GM21515 (cell line): Measurements from ENCODE around the gene ZSCAN26.

Experiments used
- ATAC-seq: cut with Tn5 transposase; IDR thresholded peaks from one replicate; pipeline ENCODE4 v1.9.1; 2021; ENCODE audit not compliant: unreplicated experiment

The ZSCAN26 gene

GRCh38 chr6:28266962-28267694 is at the start of gene ZSCAN26:
TSS of gene ZSCAN26 (plus strand) at chr6:28267143. CDS start at chr6:28271920, 4,777 bp downstream.
- peak; percentile 94 for ATAC-seq

- ATAC-seq = no peak
Measured at GRCh38 chr6:28217890-28218289, 49.1 kb upstream of the ZSCAN26 start.

GRCh38 chr6:28218312-28219248 is 48.4 kb upstream of the ZSCAN26 start:
- peak; percentile 63 for ATAC-seq

- ATAC-seq = no peak
Measured at GRCh38 chr6:28220257-28221133, 46.4 kb upstream of the ZSCAN26 start.

- no peak for ATAC-seq
Measured at GRCh38 chr6:28224131-28225055, 42.5 kb upstream of the ZSCAN26 start.

GRCh38 chr6:28225056-28225834 is 41.7 kb upstream of the ZSCAN26 start, which contains the start of gene ZSCAN9:
TSS of gene ZSCAN9 (plus strand) at chr6:28225275. CDS start at chr6:28227085, 1,810 bp downstream.
- peak; percentile 82 for ATAC-seq

GRCh38 chr6:28226460-28226859 is 40.5 kb upstream of the ZSCAN26 start:
- no peak for ATAC-seq

- no peak for ATAC-seq
Measured at GRCh38 chr6:28232785-28233184, 34.2 kb upstream of the ZSCAN26 start.

GRCh38 chr6:28235912-28236452 is 31.0 kb upstream of the ZSCAN26 start:
- ATAC-seq = no peak

GRCh38 chr6:28239636-28240035 is 27.3 kb upstream of the ZSCAN26 start:
- ATAC-seq = peak; percentile 55

GRCh38 chr6:28240471-28240870 is 26.5 kb upstream of the ZSCAN26 start:
- ATAC-seq = no peak

GRCh38 chr6:28243946-28244345 is 23.0 kb upstream of the ZSCAN26 start:
- no peak for ATAC-seq

- ATAC-seq = no peak
Measured at GRCh38 chr6:28245206-28245941, 21.6 kb upstream of the ZSCAN26 start.

- ATAC-seq = no peak
Measured at GRCh38 chr6:28248916-28249315, 18.0 kb upstream of the ZSCAN26 start.

- ATAC-seq = no peak
Measured at GRCh38 chr6:28250747-28251146, 16.2 kb upstream of the ZSCAN26 start.

GRCh38 chr6:28251661-28252008 is 15.3 kb upstream of the ZSCAN26 start:
- ATAC-seq = peak; percentile 34

GRCh38 chr6:28252009-28252975 is 14.7 kb upstream of the ZSCAN26 start, which contains the start of gene ZKSCAN4:
TSS of gene ZKSCAN4 (minus strand) at chr6:28252269. CDS start at chr6:28251980, 289 bp downstream.
- ATAC-seq = peak; percentile 80
